ES-I3 (cell line): ENCODE results near the gene GGA2.
A peak's percentile ranks its signal among the peaks of the same experiment; 100 is the strongest.
"Not testable (repeated sequence)": the region's sequence is repeated elsewhere in the genome, so short reads cannot be mapped to it uniquely, and the experiment has no call there.

Experiments used
- H3K36me3 ChIP-seq: 2 replicates; pipeline ENCODE4 v1.6.1; 2013; ENCODE audit warnings: mild to moderate bottlenecking, low read length, control low read depth, moderate library complexity; ENCODE audit not compliant: insufficient read depth
- H3K4me1 ChIP-seq: 2 replicates; pipeline ENCODE4 v1.6.1; 2013; ENCODE audit warnings: mild to moderate bottlenecking, control low read depth, low read length; ENCODE audit not compliant: insufficient read depth
- H3K9ac ChIP-seq: 2 replicates; pipeline ENCODE4 v1.6.1; 2013; ENCODE audit warnings: low read depth, mild to moderate bottlenecking, low read length, moderate library complexity
- H3K9me3 ChIP-seq: 2 replicates; pipeline ENCODE4 v1.6.1; 2013; ENCODE audit warnings: mild to moderate bottlenecking, low read length, moderate library complexity; ENCODE audit not compliant: control insufficient read depth, insufficient read depth

GGA2 gene, protein sequence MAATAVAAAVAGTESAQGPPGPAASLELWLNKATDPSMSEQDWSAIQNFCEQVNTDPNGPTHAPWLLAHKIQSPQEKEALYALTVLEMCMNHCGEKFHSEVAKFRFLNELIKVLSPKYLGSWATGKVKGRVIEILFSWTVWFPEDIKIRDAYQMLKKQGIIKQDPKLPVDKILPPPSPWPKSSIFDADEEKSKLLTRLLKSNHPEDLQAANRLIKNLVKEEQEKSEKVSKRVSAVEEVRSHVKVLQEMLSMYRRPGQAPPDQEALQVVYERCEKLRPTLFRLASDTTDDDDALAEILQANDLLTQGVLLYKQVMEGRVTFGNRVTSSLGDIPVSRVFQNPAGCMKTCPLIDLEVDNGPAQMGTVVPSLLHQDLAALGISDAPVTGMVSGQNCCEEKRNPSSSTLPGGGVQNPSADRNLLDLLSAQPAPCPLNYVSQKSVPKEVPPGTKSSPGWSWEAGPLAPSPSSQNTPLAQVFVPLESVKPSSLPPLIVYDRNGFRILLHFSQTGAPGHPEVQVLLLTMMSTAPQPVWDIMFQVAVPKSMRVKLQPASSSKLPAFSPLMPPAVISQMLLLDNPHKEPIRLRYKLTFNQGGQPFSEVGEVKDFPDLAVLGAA

GRCh38 chr16:23510164-23510914, at the start of gene GGA2:
Gene GGA2 (minus strand): TSS chr16:23510494. CDS start chr16:23510411, 83 bp downstream.
- peaks cover 10% of the 10 kb centered on the region; the same call in 1 of the 2 replicates for H3K4me1 ChIP-seq
- no peaks in the 10 kb centered on the region for H3K9me3 ChIP-seq
- H3K9ac ChIP-seq: peak within 1 kb of the TSS; percentile 55
- no peaks in the 10 kb centered on the region for H3K36me3 ChIP-seq

GRCh38 chr16:23557779-23558702, 47.7 kb upstream of the GGA2 start:
- Histone ChIP-seq H3K4me1 (peaks cover 5% of the 10 kb centered on the region; the same call in 1 of the 2 replicates), H3K9me3 (no peaks in the 10 kb centered on the region), H3K36me3 (peaks cover 21% of the 10 kb centered on the region), H3K9ac (peak overlapping the region; percentile 77)

- Histone ChIP-seq H3K36me3 (peaks cover 13% of the 10 kb centered on the region), H3K9ac (peak within 1 kb of the TSS; percentile 77), H3K9me3 (no peaks in the 10 kb centered on the region), H3K4me1 (peaks cover 5% of the 10 kb centered on the region; the same call in 1 of the 2 replicates)
Observed at GRCh38 chr16:23556881-23557778, 46.8 kb upstream of the GGA2 start, which contains the start of the genes EARS2 and UBFD1. Gene EARS2 (minus strand): TSS chr16:23557350. CDS start chr16:23557343, 7 bp downstream. Gene UBFD1 (plus strand): TSS chr16:23557727. CDS start chr16:23557743, 16 bp downstream.

- Histone ChIP-seq H3K36me3 (peaks cover 9% of the 10 kb centered on the region), H3K4me1 (peaks cover 5% of the 10 kb centered on the region; the same call in 1 of the 2 replicates), H3K9me3 (no peaks in the 10 kb centered on the region), H3K9ac (no peak overlapping the region)
Observed at GRCh38 chr16:23554536-23554935, 44.2 kb upstream of the GGA2 start.

DNA sequence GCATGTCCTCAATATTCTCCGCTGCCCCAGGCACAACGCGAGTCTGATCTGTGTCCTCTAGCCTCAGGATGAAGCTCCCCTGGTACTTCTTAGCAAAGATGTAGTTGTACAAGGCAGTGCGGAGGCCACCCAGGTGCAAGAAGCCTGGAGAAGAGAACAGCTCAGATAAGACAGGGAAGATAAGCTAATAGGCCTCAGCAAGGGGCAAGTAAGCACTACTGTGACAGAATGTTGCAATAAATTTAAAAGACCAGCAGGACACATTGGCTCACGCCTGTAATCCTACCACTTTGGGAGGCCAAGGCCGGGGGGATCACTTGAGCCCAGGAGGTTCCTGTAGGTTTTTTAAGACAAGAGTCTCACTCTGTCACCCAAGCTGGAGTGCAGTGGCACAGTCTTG, 41.9 kb upstream of the GGA2 start:
- H3K36me3 ChIP-seq: peaks cover 22% of the 10 kb centered on the region
- no peaks in the 10 kb centered on the region for H3K9me3 ChIP-seq
- peaks cover 5% of the 10 kb centered on the region; the same call in 1 of the 2 replicates for H3K4me1 ChIP-seq
- no peak overlapping the region for H3K9ac ChIP-seq

- H3K9me3 ChIP-seq: no peaks in the 10 kb centered on the region
- H3K36me3 ChIP-seq: peaks cover 29% of the 10 kb centered on the region
- H3K9ac ChIP-seq: no peak overlapping the region
- no peaks in the 10 kb centered on the region for H3K4me1 ChIP-seq
Observed at GRCh38 chr16:23549938-23550337, 39.6 kb upstream of the GGA2 start.

DNA sequence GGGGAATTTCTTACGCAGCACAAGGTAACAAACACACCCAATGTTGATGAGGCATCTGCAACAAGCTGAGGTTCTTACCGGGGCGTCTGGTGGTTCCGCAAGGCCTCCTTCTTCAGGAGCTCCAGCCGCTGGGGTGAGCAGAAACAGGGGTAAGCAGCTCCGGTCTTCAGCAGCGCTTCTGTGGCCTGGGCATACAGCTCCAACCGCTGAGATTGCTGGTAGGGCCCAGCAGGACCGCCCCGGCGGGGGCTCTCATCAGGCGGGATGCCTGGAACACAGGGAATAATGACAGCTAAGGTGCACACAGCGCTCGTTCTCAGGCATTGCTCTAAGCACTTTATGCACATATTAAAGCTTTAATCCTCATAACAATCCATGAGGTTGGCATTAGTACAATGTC, 34.1 kb upstream of the GGA2 start:
- Histone ChIP-seq H3K36me3 (peaks cover 24% of the 10 kb centered on the region), H3K9me3 (no peaks in the 10 kb centered on the region), H3K9ac (no peak overlapping the region), H3K4me1 (no peaks in the 10 kb centered on the region)

GRCh38 chr16:23540817-23541178, 30.5 kb upstream of the GGA2 start:
- not testable (repeated sequence) for H3K9me3 ChIP-seq, H3K4me1 ChIP-seq, H3K9ac ChIP-seq
- peaks cover 11% of the 10 kb centered on the region for H3K36me3 ChIP-seq

- Histone ChIP-seq H3K36me3 (peaks cover 13% of the 10 kb centered on the region), H3K4me1 (no peaks in the 10 kb centered on the region), H3K9me3 (no peaks in the 10 kb centered on the region), H3K9ac (no peak overlapping the region)
Observed at GRCh38 chr16:23539984-23540816, 29.9 kb upstream of the GGA2 start.

DNA sequence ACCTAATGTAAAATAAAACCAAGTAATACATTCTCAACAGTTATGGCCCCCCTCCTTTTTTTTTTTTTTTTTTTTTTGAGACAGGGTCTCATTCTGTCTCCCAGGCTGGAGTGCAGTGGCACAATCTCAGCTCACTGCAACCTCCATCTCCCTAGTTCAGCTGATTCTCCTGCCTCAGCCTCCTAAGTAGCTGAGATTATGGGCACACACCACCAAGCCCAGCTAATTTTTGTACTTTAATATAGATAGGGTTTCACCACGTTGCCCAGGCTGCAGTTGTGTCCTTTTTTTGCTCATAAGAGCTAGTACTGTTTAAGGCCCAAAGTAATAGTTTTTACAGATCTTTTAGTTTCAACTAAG, 28.6 kb upstream of the GGA2 start:
- no peaks in the 10 kb centered on the region for H3K9me3 ChIP-seq
- H3K9ac ChIP-seq: no peak overlapping the region
- peaks cover 16% of the 10 kb centered on the region for H3K36me3 ChIP-seq

DNA sequence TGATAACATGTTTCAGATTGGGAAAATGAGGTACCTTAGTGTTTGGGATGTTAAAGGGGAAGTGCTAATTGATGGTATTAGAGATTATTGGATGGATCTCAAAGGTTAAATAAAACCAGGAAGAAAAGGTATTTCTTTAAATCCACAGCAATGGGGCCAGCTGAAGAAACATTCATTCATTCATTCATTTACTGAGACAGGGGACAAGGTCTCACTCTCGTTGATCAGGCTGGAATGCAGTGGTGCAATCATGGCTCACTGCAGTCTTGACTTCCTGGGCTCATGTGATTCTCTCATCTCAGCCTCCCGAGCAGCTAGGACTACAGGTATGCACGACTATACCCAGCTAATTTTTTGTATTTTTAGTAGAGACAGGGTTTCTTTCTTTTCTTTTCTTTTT, 27.1 kb upstream of the GGA2 start:
- H3K9me3 ChIP-seq: no peaks in the 10 kb centered on the region
- H3K36me3 ChIP-seq: peaks cover 20% of the 10 kb centered on the region
- no peak overlapping the region for H3K9ac ChIP-seq
- no peaks in the 10 kb centered on the region for H3K4me1 ChIP-seq

More for the DNA sequence above, 28.6 kb upstream of the GGA2 start:
- H3K4me1 ChIP-seq: no peaks in the 10 kb centered on the region

- Histone ChIP-seq H3K9me3 (no peaks in the 10 kb centered on the region), H3K36me3 (peaks cover 24% of the 10 kb centered on the region), H3K9ac (no peak overlapping the region), H3K4me1 (no peaks in the 10 kb centered on the region)
Observed at GRCh38 chr16:23535901-23536300, 25.6 kb upstream of the GGA2 start.
